T-cell (primary cell): ENCODE results near the gene MLLT10. TPM values are rescaled to one million over a fixed set of nuclear protein-coding genes. Genes with fewer than 3 reads are reported as not detected.
A peak's percentile ranks its signal among the peaks of the same experiment; 100 is the strongest.

Source experiments
- ATAC-seq, 4 experiments: fragments of 200-7000 bp in 3 of 4; fragments of 150-1000 bp in 1 of 4; cut with Tn5 transposase; replicated peaks in 1 of 4; 1 replicate in 3 of 4; 2 replicates in 1 of 4; pipeline ENCODE4 v1.10.0; 2021; ENCODE audit warnings: moderate library complexity in 3 of 4, mild to moderate bottlenecking in 2 of 4, moderate number of reproducible peaks in 1 of 4
- CTCF ChIA-PET, 2 donors: fragments of 300-600 bp; sonication (Branson Sonifier 250); formaldehyde crosslinking; loops; one replicate each; lab custom pipeline; 2022; ENCODE audit warnings: antibody characterized with exemption in 2 of 2; lab: Charles Lee
- POLR2A ChIA-PET, 2 donors: fragments of 300-600 bp; sonication (Branson Sonifier 250); formaldehyde crosslinking; loops; one replicate each; lab custom pipeline; 2022; ENCODE audit warnings: antibody characterized with exemption in 2 of 2; lab: Charles Lee
- DNase-seq, 35 experiments: peaks; one replicate each; pipeline versions ENCODE4 v3.0.0 to v3.0.0-alpha.2; 2013 to 2023
- H3K27ac ChIP-seq: one replicate; pipeline ENCODE4 v1.5.1; 2013; ENCODE audit warnings: low read length
- H3K27me3 ChIP-seq, 2 experiments: replicated peaks in 1 of 2; 1 replicate in 1 of 2; 2 replicates in 1 of 2; pipeline versions ENCODE4 v1.6.1 to v1.7.0; 2013; ENCODE audit warnings: low read length in 1 of 2, mixed read lengths in 1 of 2; ENCODE audit not compliant: control insufficient read depth in 2 of 2, insufficient read depth in 2 of 2; ENCODE audit errors: extremely low read depth in 1 of 2
- H3K36me3 ChIP-seq, 2 donors: 1 replicate in 1 of 2; 2 replicates in 1 of 2; pipeline versions ENCODE4 v1.6.1 to v1.7.0; 2013; ENCODE audit warnings: low read length in 1 of 2; ENCODE audit not compliant: control insufficient read depth in 2 of 2, insufficient read depth in 1 of 2; ENCODE audit errors: extremely low read depth in 1 of 2
- H3K4me1 ChIP-seq, 2 experiments: 1 replicate in 1 of 2; 2 replicates in 1 of 2; pipeline versions ENCODE4 v1.6.1 to v1.7.0; 2013; ENCODE audit warnings: low read length in 2 of 2, mixed read lengths in 1 of 2; ENCODE audit not compliant: insufficient read depth in 2 of 2, control insufficient read depth in 1 of 2; ENCODE audit errors: extremely low read depth in 1 of 2
- H3K4me3 ChIP-seq, 2 donors: 1 replicate in 1 of 2; 2 replicates in 1 of 2; pipeline versions ENCODE4 v1.5.1 to v1.7.0; 2013; ENCODE audit warnings: mild to moderate bottlenecking in 2 of 2, low read length in 1 of 2, moderate library complexity in 1 of 2; ENCODE audit not compliant: control insufficient read depth in 1 of 2; ENCODE audit errors: extremely low read depth in 1 of 2
- H3K9me3 ChIP-seq: 2 replicates; pipeline ENCODE4 v1.7.0; 2013
- H3K27ac Mint-ChIP-seq, 2 donors: one replicate each; pipeline ENCODE4 v1.8.0; 2020 to 2021; ENCODE audit warnings: mild to moderate bottlenecking in 2 of 2, mixed read lengths in 2 of 2
- H3K27me3 Mint-ChIP-seq, 2 donors: one replicate each; pipeline ENCODE4 v1.8.0; 2021 to 2022; ENCODE audit warnings: mixed read lengths in 2 of 2
- H3K36me3 Mint-ChIP-seq: one replicate; pipeline ENCODE4 v1.8.0; 2021; ENCODE audit warnings: mixed read lengths
- H3K4me1 Mint-ChIP-seq, 3 donors: one replicate each; pipeline ENCODE4 v1.8.0; 2020 to 2022; ENCODE audit warnings: mixed read lengths in 3 of 3, mild to moderate bottlenecking in 1 of 3
- H3K4me3 Mint-ChIP-seq, 3 donors: one replicate each; pipeline ENCODE4 v1.8.0; 2020 to 2022; ENCODE audit warnings: mild to moderate bottlenecking in 3 of 3, mixed read lengths in 3 of 3, moderate library complexity in 3 of 3
- H3K9me3 Mint-ChIP-seq, 3 donors: one replicate each; pipeline ENCODE4 v1.8.0; 2020 to 2022; ENCODE audit warnings: mixed read lengths in 3 of 3
- WGBS: methylation state at CpG from one replicate; pipeline ENCODE4 v1.1.5; 2013; ENCODE audit warnings: missing lambda C conversion rate; ENCODE audit not compliant: insufficient coverage; 5-methylcytosine and 5-hydroxymethylcytosine counted together
- total RNA-seq, 35 experiments: library from RNA in 6 of 35; stranded (reverse) in 6 of 35; fragments of 120-200 nt in 1 of 35; gene quantifications; one replicate each; pipeline versions ENCODE4 v1.2.1 to v1.2.4 and lab custom pipeline; 2013 to 2026

Gene MLLT10
- total RNA-seq, 5 donors from 2014 or later (not counting 1 experiment from before 2014, with no cell fraction given): 57.7 to 76.5 (median 66.1) TPM

DNA sequence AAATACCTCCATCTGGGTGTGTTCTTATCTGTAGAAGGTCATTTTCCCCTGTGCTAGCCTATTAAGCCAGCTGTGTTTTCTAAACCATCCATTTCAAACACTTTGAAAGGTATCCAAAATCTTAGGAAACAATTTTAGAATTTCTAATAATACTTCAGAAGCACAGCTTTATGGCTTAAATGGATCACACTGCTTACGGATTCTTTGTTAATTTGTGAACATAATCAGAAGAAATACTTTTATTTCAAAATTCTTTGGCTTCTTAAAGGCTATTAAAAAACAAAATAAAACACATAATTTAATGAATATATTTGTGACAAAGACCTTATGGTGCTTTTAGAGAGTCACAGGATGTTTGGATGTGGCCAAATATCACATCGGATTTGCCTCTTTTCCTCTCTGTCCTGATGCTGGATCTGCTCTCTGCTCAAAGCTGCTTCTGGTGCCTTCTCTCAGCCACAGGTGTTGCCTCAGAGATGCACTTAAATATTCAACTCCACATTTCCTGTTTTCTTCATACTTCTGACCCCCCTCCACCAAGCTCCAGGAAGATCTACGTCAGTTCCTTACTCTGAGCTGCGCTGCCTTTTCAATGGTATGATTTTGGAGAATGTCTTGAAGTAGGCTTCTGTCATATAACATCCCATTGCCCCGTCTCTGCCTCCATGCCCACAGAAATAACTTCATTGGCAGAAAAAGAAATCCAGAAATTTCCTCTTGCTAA lies 230.6 kb downstream of the MLLT10 start:
- H3K4me1 ChIP-seq: peaks cover 10% of the 10 kb centered on the region in 2 experiments
- ChIA-PET POLR2A (no interaction called here), CTCF (no interaction called here)
- Mint-ChIP-seq H3K27me3 (no peaks in the 10 kb centered on the region), H3K4me3 (peak overlapping the region in 2 of 3 donors; percentile 41 to 45), H3K9me3 (no peaks in the 10 kb centered on the region), H3K27ac (peak overlapping the region; percentile 83 to 86), H3K4me1 (peaks cover 15 to 29% (median 16%) of the 10 kb centered on the region in 3 donors), H3K36me3 (peaks cover 11% of the 10 kb centered on the region)
- no peak overlapping the region for H3K27ac ChIP-seq
- peaks cover 0 to 5% of the 10 kb centered on the region in 2 donors for H3K36me3 ChIP-seq
- no CpG with 5 or more reads among the region's 5 CpGs for WGBS
- H3K4me3 ChIP-seq: no peak overlapping the region
- H3K9me3 ChIP-seq: no peaks in the 10 kb centered on the region
- DNase-seq (peak in 28 of 35 experiments; percentile 7 to 62 (median 34)), ATAC-seq (peak; percentile 87 to 99 (median 98))
- no peaks in the 10 kb centered on the region for H3K27me3 ChIP-seq

DNA sequence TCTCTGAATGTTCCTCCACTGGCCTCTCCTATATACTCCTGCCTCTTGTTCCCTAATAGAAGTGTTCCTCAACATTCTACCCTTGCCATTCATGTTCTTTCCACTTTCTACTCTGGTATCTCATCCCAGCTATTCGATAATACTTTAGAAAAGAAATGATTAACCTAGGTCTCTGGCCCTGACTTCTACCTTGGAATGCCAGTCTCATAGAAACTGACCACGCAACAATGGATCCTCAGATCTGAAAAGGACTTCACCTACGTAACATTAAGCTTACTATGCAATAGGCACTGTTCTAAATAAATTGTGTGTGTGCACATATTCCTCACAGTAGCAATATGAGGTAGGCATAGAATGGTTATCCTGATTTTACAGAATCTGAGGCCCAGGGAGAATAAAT lies 235.0 kb downstream of the MLLT10 start:
- Histone ChIP-seq H3K27me3 (no peaks in the 10 kb centered on the region), H3K27ac (no peak overlapping the region), H3K4me1 (peaks cover 13% of the 10 kb centered on the region in 2 experiments), H3K4me3 (no peak overlapping the region), H3K36me3 (no peaks in the 10 kb centered on the region), H3K9me3 (no peaks in the 10 kb centered on the region)
- POLR2A ChIA-PET: no interaction called here
- ATAC-seq (no peak), DNase-seq (no peak)
- peaks cover 17 to 34% (median 19%) of the 10 kb centered on the region in 3 donors for H3K4me1 Mint-ChIP-seq
- H3K9me3 Mint-ChIP-seq: no peaks in the 10 kb centered on the region
- WGBS: 100% methylated on average over 1 of the region's 3 CpGs
- H3K27me3 Mint-ChIP-seq: no peaks in the 10 kb centered on the region
- peak overlapping the region; percentile 3 to 19 for H3K27ac Mint-ChIP-seq
- no peak overlapping the region for H3K4me3 Mint-ChIP-seq
- CTCF ChIA-PET: no interaction called here
- H3K36me3 Mint-ChIP-seq: peaks cover 14% of the 10 kb centered on the region

DNA sequence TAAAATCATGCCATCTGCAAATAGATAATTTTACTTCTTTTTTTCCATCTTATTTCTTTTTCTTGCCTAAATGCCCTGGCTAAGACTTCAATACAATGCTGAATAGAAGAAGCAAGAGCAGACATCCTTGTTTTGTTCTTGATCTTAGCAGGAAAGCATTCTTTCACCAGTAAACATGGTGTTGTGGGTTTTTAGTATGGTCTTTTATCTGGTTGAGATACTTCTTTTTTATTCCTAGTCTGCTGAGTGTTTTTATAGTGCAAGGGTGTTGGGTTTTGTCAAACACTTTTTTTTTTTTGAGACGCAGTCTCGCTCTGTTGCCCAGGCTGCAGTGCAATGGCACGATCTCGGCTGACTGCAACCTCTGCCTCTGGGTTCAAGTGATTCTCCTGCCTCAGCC lies 237.2 kb downstream of the MLLT10 start:
- peaks cover 6 to 18% (median 8%) of the 10 kb centered on the region in 3 donors for H3K4me1 Mint-ChIP-seq
- H3K27ac Mint-ChIP-seq: peak overlapping the region; percentile 26 to 53
- ATAC-seq (peak; percentile 23 to 66 (median 63)), DNase-seq (no peak)
- Histone ChIP-seq H3K4me1 (peaks cover 4 to 7% of the 10 kb centered on the region in 2 experiments), H3K36me3 (no peaks in the 10 kb centered on the region), H3K27me3 (no peaks in the 10 kb centered on the region), H3K4me3 (no peak overlapping the region), H3K27ac (no peak overlapping the region), H3K9me3 (peaks cover 2% of the 10 kb centered on the region)
- H3K27me3 Mint-ChIP-seq: no peaks in the 10 kb centered on the region
- H3K36me3 Mint-ChIP-seq: peaks cover 16% of the 10 kb centered on the region
- ChIA-PET CTCF (no interaction called here), POLR2A (no interaction called here)
- H3K4me3 Mint-ChIP-seq: peak overlapping the region in 1 of 3 donors; percentile 28
- no peaks in the 10 kb centered on the region for H3K9me3 Mint-ChIP-seq
- no CpG with 5 or more reads among the region's 4 CpGs for WGBS

DNA sequence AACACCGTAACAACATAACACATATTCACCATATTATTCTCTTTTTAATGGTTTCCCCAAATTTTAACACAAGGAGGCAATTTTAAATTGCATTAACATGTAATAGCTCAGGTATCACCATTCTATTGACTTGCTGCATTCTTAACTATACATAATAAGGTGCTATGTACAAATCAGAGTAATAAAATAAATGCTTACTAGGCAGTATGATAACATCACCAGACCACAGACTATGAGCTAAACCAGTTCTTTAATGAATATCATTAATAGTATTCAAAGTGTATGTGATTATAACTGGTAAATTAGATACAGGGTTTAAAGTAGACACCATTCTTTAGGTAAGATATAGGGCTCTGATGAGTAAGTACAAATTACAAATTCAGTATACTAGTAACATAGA lies 242.9 kb downstream of the MLLT10 start:
- H3K27me3 Mint-ChIP-seq: no peaks in the 10 kb centered on the region
- peaks cover 0 to 6% (median 3%) of the 10 kb centered on the region in 3 donors for H3K9me3 Mint-ChIP-seq
- H3K9me3 ChIP-seq: peaks cover 2% of the 10 kb centered on the region
- no peaks in the 10 kb centered on the region for H3K27me3 ChIP-seq
- H3K36me3 Mint-ChIP-seq: peaks cover 36% of the 10 kb centered on the region
- WGBS: no CpG with 5 or more reads among the region's 1 CpG
- ATAC-seq (no peak), DNase-seq (no peak)
- POLR2A ChIA-PET: interaction anchor here in 1 of 2 donors (0.6 kb wide), 1 partner anchor 72 kb away, joined by 3 read pairs; no protein-coding TSS in a partner anchor
- H3K4me3 Mint-ChIP-seq: no peak overlapping the region
- H3K4me1 ChIP-seq: peaks cover 4 to 11% of the 10 kb centered on the region in 2 experiments
- peak overlapping the region in 1 of 2 donors; percentile 61 for H3K27ac Mint-ChIP-seq
- H3K4me1 Mint-ChIP-seq: peaks cover 14 to 24% (median 19%) of the 10 kb centered on the region in 3 donors
- no peak overlapping the region for H3K27ac ChIP-seq
- CTCF ChIA-PET: interaction anchor here (0.6 to 0.7 kb wide), 2 partner anchors 174 to 594 kb away, joined by 3 read pairs; no protein-coding TSS in a partner anchor
- no peaks in the 10 kb centered on the region for H3K36me3 ChIP-seq
- no peak overlapping the region for H3K4me3 ChIP-seq

- peaks cover 0 to 5% (median 4%) of the 10 kb centered on the region in 3 donors for H3K4me1 Mint-ChIP-seq
- H3K36me3 Mint-ChIP-seq: peaks cover 31% of the 10 kb centered on the region
- no peak overlapping the region for H3K27ac ChIP-seq
- ATAC-seq: no peak
- no peak overlapping the region for H3K27ac Mint-ChIP-seq
- H3K4me3 ChIP-seq: no peak overlapping the region
- H3K36me3 ChIP-seq: no peaks in the 10 kb centered on the region
- no peaks in the 10 kb centered on the region for H3K4me1 ChIP-seq
- H3K27me3 ChIP-seq: no peaks in the 10 kb centered on the region
- 90% methylated on average over 1 of the region's 2 CpGs for WGBS
- ChIA-PET CTCF (interaction anchor here in 1 of 2 donors (0.6 kb wide), 1 partner anchor 24 kb away, joined by 4 read pairs; no protein-coding TSS in a partner anchor), POLR2A (no interaction called here)
- H3K9me3 Mint-ChIP-seq: peaks cover 0 to 14% (median 9%) of the 10 kb centered on the region in 3 donors
- no peak overlapping the region for H3K4me3 Mint-ChIP-seq
- H3K27me3 Mint-ChIP-seq: no peaks in the 10 kb centered on the region
- no peaks in the 10 kb centered on the region for H3K9me3 ChIP-seq
- no peak for DNase-seq
Observed at GRCh38 chr10:21791276-21791675, 257.2 kb downstream of the MLLT10 start.
